HCT116 (cell line): Measurements from ENCODE around the gene SMIM12. TPM values are rescaled to one million over a fixed set of nuclear protein-coding genes. Genes with fewer than 3 reads are reported as not detected.

Source experiments
- ATAC-seq: fragments of 200-7000 bp; cut with Tn5 transposase; 2 replicates; pipeline ENCODE4 v1.9.1; 2020; ENCODE audit warnings: mild to moderate bottlenecking, moderate library complexity
- BruUV-seq: library from RNA; stranded (reverse); fragments of 400-500 nt; replicated peaks from 2 replicates; lab custom pipeline; 2021; lab: Mats Ljungman, UMichigan
- CTCF ChIA-PET: fragments of 300-600 bp; sonication (Branson Sonifier 250); formaldehyde crosslinking; loops from one replicate; lab custom pipeline; 2021; ENCODE audit warnings: antibody characterized with exemption; lab: Charles Lee
- POLR2A ChIA-PET: fragments of 300-600, 350-600 bp; sonication (Branson Sonifier 250); formaldehyde crosslinking; loops from one replicate; lab custom pipeline; 2021; ENCODE audit warnings: antibody characterized with exemption; lab: Charles Lee
- RAD21 ChIA-PET, 2 experiments: fragments of 300-600 bp; sonication (Branson Sonifier 250); formaldehyde crosslinking; loops; one replicate each; lab custom pipeline; 2023; ENCODE audit warnings: low total read pairs in 2 of 2; ENCODE audit not compliant: uncharacterized antibody in 2 of 2, unreplicated experiment in 2 of 2, low non-redundant PET in 1 of 2; lab: Charles Lee
- DNase-seq: peaks from one replicate; pipeline ENCODE4 v3.0.0-alpha.2; 2010; ENCODE audit warnings: low read depth, low spot score
- H2AFZ ChIP-seq: fragments of 200-600 bp; shearing (Covaris generic), sonication (generic); 2 replicates; pipeline ENCODE4 v1.6.1; 2017; ENCODE audit warnings: low read depth, mixed run types, mixed read lengths, antibody characterized with exemption, low read length; ENCODE audit not compliant: poor library complexity, severe bottlenecking
- H3K27ac ChIP-seq: 2 replicates; pipeline ENCODE4 v1.5.1; 2012; ENCODE audit warnings: low read depth, low read length
- H3K27me3 ChIP-seq: fragments of 200-600 bp; sonication (generic); 2 replicates; pipeline ENCODE4 v1.6.1; 2016; ENCODE audit warnings: mixed run types, low read length, mixed read lengths; ENCODE audit not compliant: insufficient read depth
- H3K36me3 ChIP-seq, 2 experiments: fragments of 200-500 bp in 1 of 2; fragments of 200-600 bp in 1 of 2; sonication (Bioruptor generic) in 1 of 2; sonication (generic) in 1 of 2; 2 replicates each; pipeline versions ENCODE4 v1.5.1 to v1.6.1; 2014 to 2016; ENCODE audit warnings: low read length in 2 of 2, inconsistent platforms in 1 of 2, mixed read lengths in 1 of 2, mixed run types in 1 of 2; ENCODE audit not compliant: insufficient read depth in 2 of 2, control insufficient read depth in 1 of 2
- H3K4me1 ChIP-seq, 2 experiments: fragments of 200-600 bp in 1 of 2; sonication (generic) in 1 of 2; 2 replicates each; pipeline versions ENCODE4 v1.5.1 to v1.6.1; 2012 to 2017; ENCODE audit warnings: low read length in 2 of 2, inconsistent platforms in 1 of 2, mild to moderate bottlenecking in 1 of 2, mixed read lengths in 1 of 2, mixed run types in 1 of 2, moderate library complexity in 1 of 2; ENCODE audit not compliant: insufficient read depth in 2 of 2, control insufficient read depth in 1 of 2
- H3K4me2 ChIP-seq: fragments of 200-600 bp; sonication (generic); 2 replicates; pipeline ENCODE4 v1.6.1; 2017; ENCODE audit warnings: mixed run types, low read length, mixed read lengths
- H3K4me3 ChIP-seq, 2 experiments: fragments of 200-600 bp in 1 of 2; sonication (generic) in 1 of 2; replicated peaks in 1 of 2; 2 replicates each; pipeline ENCODE4 v1.5.1; 2011 to 2016; ENCODE audit warnings: low read length in 2 of 2, control low read depth in 1 of 2, low read depth in 1 of 2, mild to moderate bottlenecking in 1 of 2, mixed read lengths in 1 of 2, mixed run types in 1 of 2
- H3K79me2 ChIP-seq: fragments of 200-600 bp; sonication (generic); 2 replicates; pipeline ENCODE4 v1.6.1; 2017; ENCODE audit warnings: mild to moderate bottlenecking, mixed run types, low read length, moderate library complexity, mixed read lengths; ENCODE audit not compliant: insufficient read depth
- H3K9ac ChIP-seq: fragments of 200-600 bp; sonication (generic); 2 replicates; pipeline ENCODE4 v1.6.1; 2016; ENCODE audit warnings: low read length, mixed read lengths
- H3K9me2 ChIP-seq: fragments of 200-600 bp; sonication (generic), shearing (Covaris generic); 2 replicates; pipeline ENCODE4 v1.6.1; 2017; ENCODE audit warnings: mixed run types, mild to moderate bottlenecking, moderate library complexity; ENCODE audit not compliant: insufficient read depth
- H3K9me3 ChIP-seq, 2 experiments: fragments of 200-500 bp in 1 of 2; fragments of 200-600 bp in 1 of 2; sonication (Bioruptor generic) in 1 of 2; sonication (generic) in 1 of 2; 2 replicates each; pipeline ENCODE4 v1.6.1; 2014 to 2017; ENCODE audit warnings: low read length in 2 of 2, mixed read lengths in 2 of 2, inconsistent platforms in 1 of 2, low read depth in 1 of 2, mild to moderate bottlenecking in 1 of 2, mixed run types in 1 of 2, moderate library complexity in 1 of 2; ENCODE audit not compliant: control insufficient read depth in 1 of 2, insufficient read depth in 1 of 2
- H4K20me1 ChIP-seq: fragments of 200-600 bp; sonication (generic), shearing (Covaris generic); 2 replicates; pipeline ENCODE4 v1.6.1; 2017; ENCODE audit warnings: mixed run types, mild to moderate bottlenecking, moderate library complexity; ENCODE audit not compliant: insufficient read depth
- CBX3 ChIP-seq: IDR thresholded peaks from 2 replicates; pipeline ENCODE4 v1.6.1; 2012; ENCODE audit warnings: low read depth
- EGR1 ChIP-seq: IDR thresholded peaks from 2 replicates; pipeline ENCODE4 v1.6.1; 2012; ENCODE audit warnings: low read depth
- ELF1 ChIP-seq: IDR thresholded peaks from 2 replicates; pipeline ENCODE4 v1.6.1; 2012; ENCODE audit warnings: low read depth, borderline replicate concordance
- EZH2 ChIP-seq: fragments of 200-600 bp; sonication (generic); IDR thresholded peaks from 2 replicates; pipeline ENCODE4 v1.6.1; 2017; ENCODE audit warnings: antibody characterized with exemption, mixed run types
- EZH2phosphoT487 ChIP-seq: fragments of 200-600 bp; IDR thresholded peaks from 2 replicates; pipeline ENCODE4 v1.6.1; 2018; ENCODE audit warnings: antibody characterized with exemption, borderline replicate concordance
- JUND ChIP-seq: IDR thresholded peaks from 2 replicates; pipeline ENCODE4 v1.6.1; 2012
- POLR2A ChIP-seq: IDR thresholded peaks from 2 replicates; pipeline ENCODE4 v1.7.0; 2011; ENCODE audit warnings: borderline replicate concordance; ENCODE audit not compliant: insufficient read depth, insufficient read length; ENCODE audit errors: extremely low read depth
- POLR2AphosphoS5 ChIP-seq: IDR thresholded peaks from 2 replicates; pipeline ENCODE4 v1.6.1; 2011; ENCODE audit warnings: mild to moderate bottlenecking, low read depth, low read length, moderate library complexity
- SIN3A ChIP-seq: IDR thresholded peaks from 2 replicates; pipeline ENCODE4 v1.6.1; 2012; ENCODE audit warnings: low read depth
- SP1 ChIP-seq: IDR thresholded peaks from 2 replicates; pipeline ENCODE4 v1.6.1; 2012; ENCODE audit warnings: low read depth
- YY1 ChIP-seq: IDR thresholded peaks from 2 replicates; pipeline ENCODE4 v1.6.1; 2011; ENCODE audit warnings: low read length, low read depth, moderate library complexity, mild to moderate bottlenecking; ENCODE audit not compliant: insufficient replicate concordance; ENCODE audit errors: extremely low read depth
- ZNF274 ChIP-seq: fragments of 200-500 bp; sonication (Bioruptor generic); IDR thresholded peaks from 2 replicates; pipeline ENCODE4 v1.6.1; 2014; ENCODE audit warnings: mild to moderate bottlenecking, low read depth, low read length, inconsistent platforms
- intact Hi-C: fragments of 100-400 bp; cut with micrococcal nuclease; formaldehyde crosslinking; loops from 2 replicates; pipeline ENCODE4 v1.10.0; 2022
- total RNA-seq: library from RNA; stranded (reverse); gene quantifications from one replicate; pipeline ENCODE4 v1.2.1, GENCODE V29; 2021; ENCODE audit not compliant: unreplicated experiment
- TF ChIP-seq, protein P1 (sequence below): IDR thresholded peaks from 2 replicates; pipeline ENCODE4 v1.6.1; 2012; ENCODE audit warnings: low read depth
- TF ChIP-seq, protein P2 (sequence below): IDR thresholded peaks from 2 replicates; pipeline ENCODE4 v1.6.1; 2011; ENCODE audit warnings: mild to moderate bottlenecking, low read length, moderate library complexity; ENCODE audit not compliant: insufficient replicate concordance; ENCODE audit errors: extremely low read depth
- TF ChIP-seq, protein P3 (sequence below): IDR thresholded peaks from 2 replicates; pipeline ENCODE4 v1.6.1; 2012
- TF ChIP-seq, protein P4 (sequence below), 3 experiments: fragments of 200-600 bp in 1 of 3; sonication (generic) in 1 of 3; IDR thresholded peaks in 2 of 3; conservative IDR thresholded peaks in 1 of 3; 2 replicates each; pipeline ENCODE4 v1.5.1; 2012 to 2017; ENCODE audit warnings: low read depth in 2 of 3, low read length in 2 of 3, antibody characterized with exemption in 1 of 3, borderline replicate concordance in 1 of 3, control low read depth in 1 of 3, mild to moderate bottlenecking in 1 of 3, mixed read lengths in 1 of 3, mixed run types in 1 of 3, moderate library complexity in 1 of 3; ENCODE audit not compliant: insufficient read depth in 1 of 3
- TF ChIP-seq, protein P5 (sequence below): IDR thresholded peaks from 2 replicates; pipeline ENCODE4 v1.6.1; 2012

SMIM12 gene
- total RNA-seq, 1 experiment from 2014 or later = 31.3 TPM

DNA sequence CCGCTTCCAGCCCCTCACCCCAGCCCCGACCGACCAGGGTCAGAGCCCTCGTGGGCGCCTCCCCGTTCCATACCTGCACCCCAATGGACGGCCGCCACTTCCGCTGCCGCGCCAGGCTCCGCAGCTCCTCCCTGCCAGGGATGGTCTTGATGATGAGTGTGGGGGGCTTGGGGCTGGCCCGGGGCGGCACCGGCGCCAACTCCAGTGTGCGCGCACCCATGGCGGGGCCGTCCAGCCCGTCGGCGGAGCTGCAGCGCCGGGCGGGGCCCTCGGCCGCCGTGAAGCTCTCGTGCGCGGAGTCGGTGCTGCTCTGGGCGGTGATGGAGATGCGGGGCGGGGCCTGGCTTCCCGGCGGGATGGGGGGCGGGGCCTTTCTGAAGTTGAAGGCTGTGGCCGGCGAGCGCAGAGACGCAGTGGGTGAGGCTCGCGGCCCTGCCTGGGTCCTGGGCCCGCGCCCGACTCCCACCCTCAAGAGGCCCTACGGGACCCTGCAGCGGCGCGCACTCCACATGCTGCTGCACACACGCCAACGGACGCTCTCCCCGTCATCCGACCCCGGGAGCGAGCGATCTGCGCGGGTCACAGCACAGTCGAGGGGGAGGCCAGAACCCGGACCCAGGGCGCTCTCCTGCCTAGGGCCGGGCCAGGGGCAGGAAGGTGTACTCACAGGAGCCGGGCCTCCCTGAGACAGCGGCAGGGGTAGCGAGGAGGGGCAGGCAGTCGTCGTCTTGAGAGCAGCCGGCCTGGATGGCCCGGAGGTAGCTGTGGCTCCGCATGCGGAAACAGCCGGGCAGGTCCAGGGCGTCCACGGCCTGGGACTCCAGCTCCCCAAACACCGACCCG lies 26.1 kb upstream of the SMIM12 start:
- Histone ChIP-seq H3K27me3 (no peaks in the 10 kb centered on the region), H3K9me2 (no peaks in the 10 kb centered on the region), H3K4me2 (peak overlapping the region; percentile 37), H3K36me3 (no peaks in the 10 kb centered on the region), H3K9ac (no peak overlapping the region), H3K4me3 (no peak overlapping the region), H3K9me3 (no peaks in the 10 kb centered on the region), H4K20me1 (no peaks in the 10 kb centered on the region), H3K4me1 (peaks cover 0 to 6% of the 10 kb centered on the region in 2 experiments; a peak in 1 of 4 replicates), H2AFZ (no peak overlapping the region), H3K79me2 (no peaks in the 10 kb centered on the region), H3K27ac (no peak overlapping the region)
- no TSS peak for BruUV-seq
- no peak for TF ChIP-seq CBX3
- no peak for TF ChIP-seq ELF1
- TF ChIP-seq, protein P1, sequence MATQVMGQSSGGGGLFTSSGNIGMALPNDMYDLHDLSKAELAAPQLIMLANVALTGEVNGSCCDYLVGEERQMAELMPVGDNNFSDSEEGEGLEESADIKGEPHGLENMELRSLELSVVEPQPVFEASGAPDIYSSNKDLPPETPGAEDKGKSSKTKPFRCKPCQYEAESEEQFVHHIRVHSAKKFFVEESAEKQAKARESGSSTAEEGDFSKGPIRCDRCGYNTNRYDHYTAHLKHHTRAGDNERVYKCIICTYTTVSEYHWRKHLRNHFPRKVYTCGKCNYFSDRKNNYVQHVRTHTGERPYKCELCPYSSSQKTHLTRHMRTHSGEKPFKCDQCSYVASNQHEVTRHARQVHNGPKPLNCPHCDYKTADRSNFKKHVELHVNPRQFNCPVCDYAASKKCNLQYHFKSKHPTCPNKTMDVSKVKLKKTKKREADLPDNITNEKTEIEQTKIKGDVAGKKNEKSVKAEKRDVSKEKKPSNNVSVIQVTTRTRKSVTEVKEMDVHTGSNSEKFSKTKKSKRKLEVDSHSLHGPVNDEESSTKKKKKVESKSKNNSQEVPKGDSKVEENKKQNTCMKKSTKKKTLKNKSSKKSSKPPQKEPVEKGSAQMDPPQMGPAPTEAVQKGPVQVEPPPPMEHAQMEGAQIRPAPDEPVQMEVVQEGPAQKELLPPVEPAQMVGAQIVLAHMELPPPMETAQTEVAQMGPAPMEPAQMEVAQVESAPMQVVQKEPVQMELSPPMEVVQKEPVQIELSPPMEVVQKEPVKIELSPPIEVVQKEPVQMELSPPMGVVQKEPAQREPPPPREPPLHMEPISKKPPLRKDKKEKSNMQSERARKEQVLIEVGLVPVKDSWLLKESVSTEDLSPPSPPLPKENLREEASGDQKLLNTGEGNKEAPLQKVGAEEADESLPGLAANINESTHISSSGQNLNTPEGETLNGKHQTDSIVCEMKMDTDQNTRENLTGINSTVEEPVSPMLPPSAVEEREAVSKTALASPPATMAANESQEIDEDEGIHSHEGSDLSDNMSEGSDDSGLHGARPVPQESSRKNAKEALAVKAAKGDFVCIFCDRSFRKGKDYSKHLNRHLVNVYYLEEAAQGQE = no peak
- no peak for TF ChIP-seq POLR2A
- TF ChIP-seq, protein P2, sequence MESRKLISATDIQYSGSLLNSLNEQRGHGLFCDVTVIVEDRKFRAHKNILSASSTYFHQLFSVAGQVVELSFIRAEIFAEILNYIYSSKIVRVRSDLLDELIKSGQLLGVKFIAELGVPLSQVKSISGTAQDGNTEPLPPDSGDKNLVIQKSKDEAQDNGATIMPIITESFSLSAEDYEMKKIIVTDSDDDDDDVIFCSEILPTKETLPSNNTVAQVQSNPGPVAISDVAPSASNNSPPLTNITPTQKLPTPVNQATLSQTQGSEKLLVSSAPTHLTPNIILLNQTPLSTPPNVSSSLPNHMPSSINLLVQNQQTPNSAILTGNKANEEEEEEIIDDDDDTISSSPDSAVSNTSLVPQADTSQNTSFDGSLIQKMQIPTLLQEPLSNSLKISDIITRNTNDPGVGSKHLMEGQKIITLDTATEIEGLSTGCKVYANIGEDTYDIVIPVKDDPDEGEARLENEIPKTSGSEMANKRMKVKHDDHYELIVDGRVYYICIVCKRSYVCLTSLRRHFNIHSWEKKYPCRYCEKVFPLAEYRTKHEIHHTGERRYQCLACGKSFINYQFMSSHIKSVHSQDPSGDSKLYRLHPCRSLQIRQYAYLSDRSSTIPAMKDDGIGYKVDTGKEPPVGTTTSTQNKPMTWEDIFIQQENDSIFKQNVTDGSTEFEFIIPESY = no peak
- TF ChIP-seq, protein P3, sequence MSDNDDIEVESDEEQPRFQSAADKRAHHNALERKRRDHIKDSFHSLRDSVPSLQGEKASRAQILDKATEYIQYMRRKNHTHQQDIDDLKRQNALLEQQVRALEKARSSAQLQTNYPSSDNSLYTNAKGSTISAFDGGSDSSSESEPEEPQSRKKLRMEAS = no peak
- no peak for TF ChIP-seq POLR2AphosphoS5
- no peak for TF ChIP-seq ZNF274
- TF ChIP-seq YY1 = no peak
- no peak for TF ChIP-seq EZH2
- no peak for TF ChIP-seq SP1
- no peak for TF ChIP-seq JUND
- TF ChIP-seq, protein P4, sequence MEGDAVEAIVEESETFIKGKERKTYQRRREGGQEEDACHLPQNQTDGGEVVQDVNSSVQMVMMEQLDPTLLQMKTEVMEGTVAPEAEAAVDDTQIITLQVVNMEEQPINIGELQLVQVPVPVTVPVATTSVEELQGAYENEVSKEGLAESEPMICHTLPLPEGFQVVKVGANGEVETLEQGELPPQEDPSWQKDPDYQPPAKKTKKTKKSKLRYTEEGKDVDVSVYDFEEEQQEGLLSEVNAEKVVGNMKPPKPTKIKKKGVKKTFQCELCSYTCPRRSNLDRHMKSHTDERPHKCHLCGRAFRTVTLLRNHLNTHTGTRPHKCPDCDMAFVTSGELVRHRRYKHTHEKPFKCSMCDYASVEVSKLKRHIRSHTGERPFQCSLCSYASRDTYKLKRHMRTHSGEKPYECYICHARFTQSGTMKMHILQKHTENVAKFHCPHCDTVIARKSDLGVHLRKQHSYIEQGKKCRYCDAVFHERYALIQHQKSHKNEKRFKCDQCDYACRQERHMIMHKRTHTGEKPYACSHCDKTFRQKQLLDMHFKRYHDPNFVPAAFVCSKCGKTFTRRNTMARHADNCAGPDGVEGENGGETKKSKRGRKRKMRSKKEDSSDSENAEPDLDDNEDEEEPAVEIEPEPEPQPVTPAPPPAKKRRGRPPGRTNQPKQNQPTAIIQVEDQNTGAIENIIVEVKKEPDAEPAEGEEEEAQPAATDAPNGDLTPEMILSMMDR (IDR thresholded peaks at IDR 0.05 in 2 of 3, conservative IDR thresholded peaks at IDR 0.05 in 1 of 3; ENCODE audit: borderline replicate concordance in 1 of 3, insufficient read depth in 1 of 3, low read depth in 2 of 3, low read length in 2 of 3) = no peak
- TF ChIP-seq, protein P5, sequence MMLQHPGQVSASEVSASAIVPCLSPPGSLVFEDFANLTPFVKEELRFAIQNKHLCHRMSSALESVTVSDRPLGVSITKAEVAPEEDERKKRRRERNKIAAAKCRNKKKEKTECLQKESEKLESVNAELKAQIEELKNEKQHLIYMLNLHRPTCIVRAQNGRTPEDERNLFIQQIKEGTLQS = no peak
- no peak for TF ChIP-seq SIN3A
- TF ChIP-seq EGR1 = no peak
- no peak for TF ChIP-seq EZH2phosphoT487
- DNase-seq (no peak), ATAC-seq (no peak)
- intact Hi-C loops = no loop called here
- ChIA-PET CTCF (interaction anchor here (0.8 kb wide), 1 partner anchor 9 kb away, joined by 3 read pairs; no protein-coding TSS in a partner anchor), RAD21 (no interaction called here), POLR2A (no interaction called here)
